Fibroblast of skin of back (primary cell): ENCODE results near the gene ATP11C.
"Not testable (repeated sequence)": the region's sequence is repeated elsewhere in the genome, so short reads cannot be mapped to it uniquely, and the experiment has no call there.

ENCODE experiments used
- DNase-seq: peaks from one replicate; pipeline ENCODE4 v3.0.0-alpha.2; 2013

Gene ATP11C

GRCh38 chrX:139924069-139924695 is 8.7 kb downstream of the ATP11C start:
- DNase-seq, result no peak

- DNase-seq, result not testable (repeated sequence)
Measured at GRCh38 chrX:139921142-139921541, 11.7 kb downstream of the ATP11C start.

GRCh38 chrX:139920316-139920715 is 12.5 kb downstream of the ATP11C start:
- DNase-seq, result no peak

GRCh38 chrX:139914421-139914820 is 18.4 kb downstream of the ATP11C start:
- DNase-seq, result no peak

- DNase-seq, result no peak
Measured at GRCh38 chrX:139909712-139910111, 23.1 kb downstream of the ATP11C start.

GRCh38 chrX:139907078-139907477 is 25.8 kb downstream of the ATP11C start:
- DNase-seq, result no peak

- no peak for DNase-seq
Measured at GRCh38 chrX:139905743-139906142, 27.1 kb downstream of the ATP11C start.

- peak; percentile 29 for DNase-seq
Measured at GRCh38 chrX:139905051-139905450, 27.8 kb downstream of the ATP11C start.

GRCh38 chrX:139903210-139903609 is 29.6 kb downstream of the ATP11C start:
- DNase-seq, result no peak

GRCh38 chrX:139902559-139902958 is 30.3 kb downstream of the ATP11C start:
- no peak for DNase-seq

- DNase-seq, result no peak
Measured at GRCh38 chrX:139898334-139898733, 34.5 kb downstream of the ATP11C start.

- no peak for DNase-seq
Measured at GRCh38 chrX:139892512-139892911, 40.3 kb downstream of the ATP11C start.

- peak; percentile 87 for DNase-seq
Measured at GRCh38 chrX:139890991-139891700, 41.7 kb downstream of the ATP11C start.

- DNase-seq, result peak; percentile 53
Measured at GRCh38 chrX:139889760-139890159, 43.1 kb downstream of the ATP11C start.

GRCh38 chrX:139883984-139884383 is 48.9 kb downstream of the ATP11C start:
- no peak for DNase-seq

GRCh38 chrX:139882299-139882698 is 50.6 kb downstream of the ATP11C start:
- DNase-seq, result peak; percentile 48

- peak; percentile 83 for DNase-seq
Measured at GRCh38 chrX:139881572-139881971, 51.3 kb downstream of the ATP11C start.

GRCh38 chrX:139881130-139881529 is 51.7 kb downstream of the ATP11C start:
- peak; percentile 78 for DNase-seq

GRCh38 chrX:139877710-139878414 is 55.0 kb downstream of the ATP11C start:
- peak; percentile 50 for DNase-seq

- DNase-seq, result no peak
Measured at GRCh38 chrX:139875841-139876240, 57.0 kb downstream of the ATP11C start.

GRCh38 chrX:139869796-139870195 is 63.1 kb downstream of the ATP11C start:
- no peak for DNase-seq

- no peak for DNase-seq
Measured at GRCh38 chrX:139864640-139865039, 68.2 kb downstream of the ATP11C start.

GRCh38 chrX:139862208-139862607 is 70.6 kb downstream of the ATP11C start:
- no peak for DNase-seq

- peak; percentile 23 for DNase-seq
Measured at GRCh38 chrX:139856826-139857225, 76.0 kb downstream of the ATP11C start.
